H9 (cell line): ENCODE data around the gene EFCAB6. TPM values are rescaled to one million over a fixed set of nuclear protein-coding genes. Genes with fewer than 3 reads are reported as not detected.

ENCODE experiments used
- DNase-seq: peaks from one replicate; pipeline ENCODE4 v3.0.0-alpha.2; 2017
- H2AFZ ChIP-seq: one replicate; pipeline ENCODE4 v1.6.1; 2013; ENCODE audit warnings: mild to moderate bottlenecking, low read length, control low read depth, moderate library complexity
- H2AK5ac ChIP-seq: 2 replicates; pipeline ENCODE4 v1.6.1; 2013; ENCODE audit warnings: low read length, control low read depth, mixed read lengths; ENCODE audit not compliant: insufficient read length
- H2BK120ac ChIP-seq: one replicate; pipeline ENCODE4 v1.6.1; 2013; ENCODE audit warnings: low read depth, mild to moderate bottlenecking, low read length, control low read depth, inconsistent platforms; ENCODE audit not compliant: poor library complexity, severe bottlenecking
- H2BK12ac ChIP-seq: 2 replicates; pipeline ENCODE4 v1.6.1; 2013; ENCODE audit warnings: low read length, control low read depth, mixed read lengths, low read depth; ENCODE audit not compliant: insufficient read length
- H2BK15ac ChIP-seq: 2 replicates; pipeline ENCODE4 v1.6.1; 2013; ENCODE audit warnings: low read depth, low read length, control low read depth
- H2BK20ac ChIP-seq: one replicate; pipeline ENCODE4 v1.6.1; 2013; ENCODE audit warnings: low read depth, mild to moderate bottlenecking, low read length, control low read depth, inconsistent platforms; ENCODE audit not compliant: poor library complexity, severe bottlenecking
- H2BK5ac ChIP-seq: 2 replicates; pipeline ENCODE4 v1.6.1; 2013; ENCODE audit warnings: low read length, control low read depth, mixed read lengths; ENCODE audit not compliant: insufficient read length
- H3K14ac ChIP-seq: 2 replicates; pipeline ENCODE4 v1.6.1; 2013; ENCODE audit warnings: low read length, control low read depth; ENCODE audit not compliant: insufficient read depth
- H3K18ac ChIP-seq: 2 replicates; pipeline ENCODE4 v1.6.1; 2013; ENCODE audit warnings: low read depth, mild to moderate bottlenecking, mixed read lengths, low read length, control low read depth; ENCODE audit not compliant: insufficient read length
- H3K23ac ChIP-seq: 2 replicates; pipeline ENCODE4 v1.6.1; 2013; ENCODE audit warnings: low read length, control low read depth, mixed read lengths, low read depth; ENCODE audit not compliant: insufficient read length
- H3K23me2 ChIP-seq: 2 replicates; pipeline ENCODE4 v1.6.1; 2013; ENCODE audit warnings: low read depth, mild to moderate bottlenecking, mixed read lengths, low read length, control low read depth; ENCODE audit not compliant: insufficient read length, poor library complexity, severe bottlenecking
- H3K27ac ChIP-seq: 2 replicates; pipeline ENCODE4 v1.5.1; 2013; ENCODE audit warnings: low read length, control low read depth, mixed read lengths, low read depth; ENCODE audit not compliant: insufficient read length
- H3K27me3 ChIP-seq: 2 replicates; pipeline ENCODE4 v1.6.1; 2013; ENCODE audit warnings: low read length, control low read depth, inconsistent platforms; ENCODE audit not compliant: insufficient read depth
- H3K4ac ChIP-seq: 2 replicates; pipeline ENCODE4 v1.6.1; 2013; ENCODE audit warnings: low read depth, mild to moderate bottlenecking, control low read depth, inconsistent platforms, low read length, moderate library complexity
- H3K4me1 ChIP-seq: 2 replicates; pipeline ENCODE4 v1.6.1; 2013; ENCODE audit warnings: low read length, control low read depth, inconsistent platforms; ENCODE audit not compliant: insufficient read depth
- H3K4me2 ChIP-seq: 2 replicates; pipeline ENCODE4 v1.6.1; 2013; ENCODE audit warnings: low read length, control low read depth, mixed read lengths; ENCODE audit not compliant: insufficient read length, insufficient read depth
- H3K56ac ChIP-seq: 2 replicates; pipeline ENCODE4 v1.6.1; 2013; ENCODE audit warnings: low read depth, mild to moderate bottlenecking, mixed read lengths, low read length, control low read depth; ENCODE audit not compliant: insufficient read length
- H3K79me1 ChIP-seq: 2 replicates; pipeline ENCODE4 v1.6.1; 2013; ENCODE audit warnings: low read depth, mild to moderate bottlenecking, moderate library complexity, low read length, control low read depth, inconsistent platforms; ENCODE audit not compliant: insufficient read depth, poor library complexity, severe bottlenecking
- H3K79me2 ChIP-seq: 2 replicates; pipeline ENCODE4 v1.6.1; 2013; ENCODE audit warnings: low read length, control low read depth, inconsistent platforms; ENCODE audit not compliant: insufficient read depth
- H3K9ac ChIP-seq: 2 replicates; pipeline ENCODE4 v1.6.1; 2013; ENCODE audit warnings: low read length, control low read depth, mixed read lengths; ENCODE audit not compliant: insufficient read length; ENCODE audit errors: extremely low read depth
- H3K9me3 ChIP-seq: one replicate; pipeline ENCODE4 v1.6.1; 2013; ENCODE audit warnings: low read depth, low read length, inconsistent platforms; ENCODE audit not compliant: control insufficient read depth
- H3T11ph ChIP-seq: one replicate; pipeline ENCODE4 v1.6.1; 2013; ENCODE audit warnings: mild to moderate bottlenecking, low read length, control low read depth, inconsistent platforms
- H4K20me1 ChIP-seq: one replicate; pipeline ENCODE4 v1.6.1; 2013; ENCODE audit not compliant: control insufficient read depth, insufficient read length, insufficient read depth
- H4K5ac ChIP-seq: 2 replicates; pipeline ENCODE4 v1.6.1; 2013; ENCODE audit warnings: low read depth, mild to moderate bottlenecking, mixed read lengths, low read length, control low read depth; ENCODE audit not compliant: insufficient read length
- H4K8ac ChIP-seq: replicated peaks from 2 replicates; pipeline ENCODE4 v1.6.1; 2013; ENCODE audit warnings: low read length, control low read depth, mixed read lengths, low read depth; ENCODE audit not compliant: insufficient read length
- H4K91ac ChIP-seq: 2 replicates; pipeline ENCODE4 v1.6.1; 2013; ENCODE audit warnings: low read depth, mild to moderate bottlenecking, moderate library complexity, mixed read lengths, low read length, control low read depth; ENCODE audit not compliant: insufficient read length
- H3K27ac Mint-ChIP-seq, 3 experiments: 2 replicates in 2 of 3; 3 replicates in 1 of 3; pipeline ENCODE4 v1.8.0; 2020 to 2021; ENCODE audit warnings: mixed read lengths in 3 of 3, mild to moderate bottlenecking in 1 of 3, moderate library complexity in 1 of 3
- H3K27me3 Mint-ChIP-seq: 2 replicates; pipeline ENCODE4 v1.8.0; 2021; ENCODE audit warnings: low read depth, mild to moderate bottlenecking, moderate library complexity, mixed read lengths
- H3K36me3 Mint-ChIP-seq, 3 experiments: 2 replicates in 2 of 3; 3 replicates in 1 of 3; pipeline ENCODE4 v1.8.0; 2020 to 2021; ENCODE audit warnings: low read depth in 3 of 3, mixed read lengths in 3 of 3; ENCODE audit not compliant: insufficient read depth in 1 of 3
- H3K4me1 Mint-ChIP-seq, 2 experiments: 2 replicates each; pipeline ENCODE4 v1.8.0; 2020; ENCODE audit warnings: mixed read lengths in 2 of 2
- H3K4me3 Mint-ChIP-seq, 2 experiments: 2 replicates in 1 of 2; 3 replicates in 1 of 2; pipeline ENCODE4 v1.8.0; 2020 to 2021; ENCODE audit warnings: mild to moderate bottlenecking in 2 of 2, mixed read lengths in 2 of 2, moderate library complexity in 1 of 2
- H3K9me3 Mint-ChIP-seq, 2 experiments: 2 replicates in 1 of 2; 3 replicates in 1 of 2; pipeline ENCODE4 v1.8.0; 2020; ENCODE audit warnings: mild to moderate bottlenecking in 2 of 2, mixed read lengths in 2 of 2, moderate library complexity in 1 of 2
- CTCF ChIP-seq: fragments of 200-600 bp; sonication (generic); conservative IDR thresholded peaks from 3 replicates; pipeline ENCODE4 v1.8.0; 2021; ENCODE audit warnings: antibody characterized with exemption, mild to moderate bottlenecking
- WGBS: extraction: QIAGEN DNeasy Blood & Tissue Kit; methylation state at CpG from one replicate; pipeline ENCODE4 v1.1.7; 2013; ENCODE audit warnings: missing lambda C conversion rate, low lambda C conversion rate, mixed read lengths; ENCODE audit not compliant: insufficient read length; ENCODE audit errors: extremely low coverage; 5-methylcytosine and 5-hydroxymethylcytosine counted together
- total RNA-seq: library from RNA; stranded (reverse); gene quantifications from 2 replicates; pipeline ENCODE4 v1.2.1, GENCODE V29; 2021

EFCAB6 gene
- total RNA-seq, 1 experiment from 2014 or later, result 0.31 TPM

GRCh38 chr22:43707648-43708047 lies 104.5 kb downstream of the EFCAB6 start:
- H3K4me1 Mint-ChIP-seq, result peaks cover 24 to 25% of the 10 kb centered on the region in 2 experiments
- H3K27ac Mint-ChIP-seq, result no peak overlapping the region
- H3K9ac ChIP-seq, result no peak overlapping the region
- peaks cover 10 to 30% (median 13%) of the 10 kb centered on the region in 3 experiments for H3K36me3 Mint-ChIP-seq
- DNase-seq, result no peak
- H2BK20ac ChIP-seq, result no peak overlapping the region
- H3K4me3 Mint-ChIP-seq, result no peak overlapping the region
- no peak overlapping the region for H2BK5ac ChIP-seq
- H3T11ph ChIP-seq, result no peak overlapping the region
- H3K23ac ChIP-seq, result no peak overlapping the region
- no peak overlapping the region for H3K4ac ChIP-seq
- no peak overlapping the region for H2AK5ac ChIP-seq
- no peak overlapping the region for H3K27ac ChIP-seq
- no peak overlapping the region for H3K18ac ChIP-seq
- no peak overlapping the region for H4K91ac ChIP-seq
- H3K27me3 Mint-ChIP-seq, result no peaks in the 10 kb centered on the region; the same call in 1 of the 2 replicates
- H2BK120ac ChIP-seq, result no peak overlapping the region
- H3K14ac ChIP-seq, result no peak overlapping the region
- H3K4me1 ChIP-seq, result peaks cover 2% of the 10 kb centered on the region; the same call in 1 of the 2 replicates
- no peak overlapping the region for H3K4me2 ChIP-seq
- H3K79me1 ChIP-seq, result no peaks in the 10 kb centered on the region
- peaks cover 28 to 33% of the 10 kb centered on the region in 2 experiments for H3K9me3 Mint-ChIP-seq
- no peak overlapping the region for H3K56ac ChIP-seq
- no peak overlapping the region for H2BK15ac ChIP-seq
- H4K20me1 ChIP-seq, result no peaks in the 10 kb centered on the region
- H3K27me3 ChIP-seq, result no peaks in the 10 kb centered on the region
- TF ChIP-seq CTCF, result no peak
- H3K23me2 ChIP-seq, result no peaks in the 10 kb centered on the region
- H2AFZ ChIP-seq, result no peak overlapping the region
- no peak overlapping the region for H2BK12ac ChIP-seq
- H3K79me2 ChIP-seq, result no peaks in the 10 kb centered on the region
- WGBS, result no CpG with 5 or more reads among the region's 3 CpGs
- no peak overlapping the region for H4K5ac ChIP-seq
- no peaks in the 10 kb centered on the region for H3K9me3 ChIP-seq
- no peak overlapping the region for H4K8ac ChIP-seq
